HEK293 (cell line): ENCODE results near the gene TMEM213.

Experiments
- CTCF ChIP-seq: fragments of 450-650 bp; formaldehyde crosslinking; IDR thresholded peaks from 2 replicates; pipeline ENCODE4 v1.5.1; 2016; ENCODE audit warnings: missing biosample characterization, missing genetic modification characterization
- GLI4 ChIP-seq: fragments of 450-650 bp; formaldehyde crosslinking; IDR thresholded peaks from 2 replicates; pipeline ENCODE4 v1.5.1; 2016; ENCODE audit warnings: missing biosample characterization, missing genetic modification characterization
- KLF10 ChIP-seq: fragments of 450-650 bp; IDR thresholded peaks from 2 replicates; pipeline ENCODE4 v1.5.1; 2018; ENCODE audit warnings: missing biosample characterization, mild to moderate bottlenecking, missing genetic modification characterization
- KLF16 ChIP-seq: fragments of 450-650 bp; formaldehyde crosslinking; IDR thresholded peaks from 2 replicates; pipeline ENCODE4 v1.5.1; 2017; ENCODE audit warnings: missing biosample characterization, missing genetic modification characterization
- MYNN ChIP-seq: fragments of 450-650 bp; formaldehyde crosslinking; IDR thresholded peaks from 2 replicates; pipeline ENCODE4 v1.5.1; 2016; ENCODE audit warnings: missing biosample characterization, missing genetic modification characterization, borderline replicate concordance
- ZNF26 ChIP-seq: fragments of 450-650 bp; formaldehyde crosslinking; IDR thresholded peaks from 2 replicates; pipeline ENCODE4 v1.5.1; 2016; ENCODE audit warnings: missing biosample characterization, missing genetic modification characterization
- ZNF37A ChIP-seq: fragments of 450-650 bp; IDR thresholded peaks from 2 replicates; pipeline ENCODE4 v1.5.1; 2018; ENCODE audit warnings: missing biosample characterization, missing genetic modification characterization
- ZNF654 ChIP-seq: fragments of 450-650 bp; formaldehyde crosslinking; IDR thresholded peaks from 2 replicates; pipeline ENCODE4 v1.5.1; 2016; ENCODE audit warnings: low read depth, missing biosample characterization, missing genetic modification characterization

GRCh38 chr7:138864667-138865066 lies 66.9 kb downstream of the TMEM213 start:
- no peak for TF ChIP-seq ZNF26 (tag by site-specific recombination)
- no peak for TF ChIP-seq CTCF (tag by site-specific recombination)
- TF ChIP-seq MYNN (tag by site-specific recombination): no peak
- TF ChIP-seq KLF10 (tag by site-specific recombination): no peak
- TF ChIP-seq GLI4 (tag by site-specific recombination): no peak
- TF ChIP-seq ZNF654 (tag by site-specific recombination): no peak
- no peak for TF ChIP-seq ZNF37A (tag by site-specific recombination)
- TF ChIP-seq KLF16 (tag by site-specific recombination): no peak
